HCT116 (cell line): ENCODE results near the gene TMEM115. TPM values are rescaled to one million over a fixed set of nuclear protein-coding genes. Genes with fewer than 3 reads are reported as not detected.
A peak's percentile ranks its signal among the peaks of the same experiment; 100 is the strongest.

Experiments
- ATAC-seq: fragments of 200-7000 bp; cut with Tn5 transposase; 2 replicates; pipeline ENCODE4 v1.9.1; 2020; ENCODE audit warnings: mild to moderate bottlenecking, moderate library complexity
- BruUV-seq: library from RNA; stranded (reverse); fragments of 400-500 nt; replicated peaks from 2 replicates; lab custom pipeline; 2021; lab: Mats Ljungman, UMichigan
- CTCF ChIA-PET: fragments of 300-600 bp; sonication (Branson Sonifier 250); formaldehyde crosslinking; loops from one replicate; lab custom pipeline; 2021; ENCODE audit warnings: antibody characterized with exemption; lab: Charles Lee
- POLR2A ChIA-PET: fragments of 300-600, 350-600 bp; sonication (Branson Sonifier 250); formaldehyde crosslinking; loops from one replicate; lab custom pipeline; 2021; ENCODE audit warnings: antibody characterized with exemption; lab: Charles Lee
- RAD21 ChIA-PET, 2 experiments: fragments of 300-600 bp; sonication (Branson Sonifier 250); formaldehyde crosslinking; loops; one replicate each; lab custom pipeline; 2023; ENCODE audit warnings: low total read pairs in 2 of 2; ENCODE audit not compliant: uncharacterized antibody in 2 of 2, unreplicated experiment in 2 of 2, low non-redundant PET in 1 of 2; lab: Charles Lee
- DNase-seq: peaks from one replicate; pipeline ENCODE4 v3.0.0-alpha.2; 2010; ENCODE audit warnings: low read depth, low spot score
- H2AFZ ChIP-seq: fragments of 200-600 bp; shearing (Covaris generic), sonication (generic); 2 replicates; pipeline ENCODE4 v1.6.1; 2017; ENCODE audit warnings: low read depth, mixed run types, mixed read lengths, antibody characterized with exemption, low read length; ENCODE audit not compliant: poor library complexity, severe bottlenecking
- H3K27ac ChIP-seq: 2 replicates; pipeline ENCODE4 v1.5.1; 2012; ENCODE audit warnings: low read depth, low read length
- H3K27me3 ChIP-seq: fragments of 200-600 bp; sonication (generic); 2 replicates; pipeline ENCODE4 v1.6.1; 2016; ENCODE audit warnings: mixed run types, low read length, mixed read lengths; ENCODE audit not compliant: insufficient read depth
- H3K36me3 ChIP-seq, 2 experiments: fragments of 200-500 bp in 1 of 2; fragments of 200-600 bp in 1 of 2; sonication (Bioruptor generic) in 1 of 2; sonication (generic) in 1 of 2; 2 replicates each; pipeline versions ENCODE4 v1.5.1 to v1.6.1; 2014 to 2016; ENCODE audit warnings: low read length in 2 of 2, inconsistent platforms in 1 of 2, mixed read lengths in 1 of 2, mixed run types in 1 of 2; ENCODE audit not compliant: insufficient read depth in 2 of 2, control insufficient read depth in 1 of 2
- H3K4me1 ChIP-seq, 2 experiments: fragments of 200-600 bp in 1 of 2; sonication (generic) in 1 of 2; 2 replicates each; pipeline versions ENCODE4 v1.5.1 to v1.6.1; 2012 to 2017; ENCODE audit warnings: low read length in 2 of 2, inconsistent platforms in 1 of 2, mild to moderate bottlenecking in 1 of 2, mixed read lengths in 1 of 2, mixed run types in 1 of 2, moderate library complexity in 1 of 2; ENCODE audit not compliant: insufficient read depth in 2 of 2, control insufficient read depth in 1 of 2
- H3K4me2 ChIP-seq: fragments of 200-600 bp; sonication (generic); 2 replicates; pipeline ENCODE4 v1.6.1; 2017; ENCODE audit warnings: mixed run types, low read length, mixed read lengths
- H3K4me3 ChIP-seq, 2 experiments: fragments of 200-600 bp in 1 of 2; sonication (generic) in 1 of 2; replicated peaks in 1 of 2; 2 replicates each; pipeline ENCODE4 v1.5.1; 2011 to 2016; ENCODE audit warnings: low read length in 2 of 2, control low read depth in 1 of 2, low read depth in 1 of 2, mild to moderate bottlenecking in 1 of 2, mixed read lengths in 1 of 2, mixed run types in 1 of 2
- H3K79me2 ChIP-seq: fragments of 200-600 bp; sonication (generic); 2 replicates; pipeline ENCODE4 v1.6.1; 2017; ENCODE audit warnings: mild to moderate bottlenecking, mixed run types, low read length, moderate library complexity, mixed read lengths; ENCODE audit not compliant: insufficient read depth
- H3K9ac ChIP-seq: fragments of 200-600 bp; sonication (generic); 2 replicates; pipeline ENCODE4 v1.6.1; 2016; ENCODE audit warnings: low read length, mixed read lengths
- H3K9me2 ChIP-seq: fragments of 200-600 bp; sonication (generic), shearing (Covaris generic); 2 replicates; pipeline ENCODE4 v1.6.1; 2017; ENCODE audit warnings: mixed run types, mild to moderate bottlenecking, moderate library complexity; ENCODE audit not compliant: insufficient read depth
- H3K9me3 ChIP-seq, 2 experiments: fragments of 200-500 bp in 1 of 2; fragments of 200-600 bp in 1 of 2; sonication (Bioruptor generic) in 1 of 2; sonication (generic) in 1 of 2; 2 replicates each; pipeline ENCODE4 v1.6.1; 2014 to 2017; ENCODE audit warnings: low read length in 2 of 2, mixed read lengths in 2 of 2, inconsistent platforms in 1 of 2, low read depth in 1 of 2, mild to moderate bottlenecking in 1 of 2, mixed run types in 1 of 2, moderate library complexity in 1 of 2; ENCODE audit not compliant: control insufficient read depth in 1 of 2, insufficient read depth in 1 of 2
- H4K20me1 ChIP-seq: fragments of 200-600 bp; sonication (generic), shearing (Covaris generic); 2 replicates; pipeline ENCODE4 v1.6.1; 2017; ENCODE audit warnings: mixed run types, mild to moderate bottlenecking, moderate library complexity; ENCODE audit not compliant: insufficient read depth
- ELF1 ChIP-seq: IDR thresholded peaks from 2 replicates; pipeline ENCODE4 v1.6.1; 2012; ENCODE audit warnings: low read depth, borderline replicate concordance
- EZH2 ChIP-seq: fragments of 200-600 bp; sonication (generic); IDR thresholded peaks from 2 replicates; pipeline ENCODE4 v1.6.1; 2017; ENCODE audit warnings: antibody characterized with exemption, mixed run types
- POLR2AphosphoS5 ChIP-seq: IDR thresholded peaks from 2 replicates; pipeline ENCODE4 v1.6.1; 2011; ENCODE audit warnings: mild to moderate bottlenecking, low read depth, low read length, moderate library complexity
- SIN3A ChIP-seq: IDR thresholded peaks from 2 replicates; pipeline ENCODE4 v1.6.1; 2012; ENCODE audit warnings: low read depth
- ZFX ChIP-seq: fragments of 450-650 bp; IDR thresholded peaks from 2 replicates; pipeline ENCODE4 v1.6.1; 2017
- ZNF274 ChIP-seq: fragments of 200-500 bp; sonication (Bioruptor generic); IDR thresholded peaks from 2 replicates; pipeline ENCODE4 v1.6.1; 2014; ENCODE audit warnings: mild to moderate bottlenecking, low read depth, low read length, inconsistent platforms
- intact Hi-C: fragments of 100-400 bp; cut with micrococcal nuclease; formaldehyde crosslinking; loops from 2 replicates; pipeline ENCODE4 v1.10.0; 2022
- total RNA-seq: library from RNA; stranded (reverse); gene quantifications from one replicate; pipeline ENCODE4 v1.2.1, GENCODE V29; 2021; ENCODE audit not compliant: unreplicated experiment

The TMEM115 gene
- total RNA-seq, 1 experiment from 2014 or later, result 24.6 TPM

- Histone ChIP-seq H2AFZ (no peak overlapping the region), H3K79me2 (peaks cover 47% of the 10 kb centered on the region), H3K27ac (no peak overlapping the region), H3K27me3 (no peaks in the 10 kb centered on the region), H3K9ac (no peak overlapping the region), H3K9me3 (no peaks in the 10 kb centered on the region), H3K36me3 (peaks cover 14 to 31% of the 10 kb centered on the region in 2 experiments; a peak in 3 of 4 replicates), H3K4me2 (peak overlapping the region; percentile 89), H4K20me1 (no peaks in the 10 kb centered on the region), H3K4me3 (no peak overlapping the region), H3K4me1 (peaks cover 9 to 36% of the 10 kb centered on the region in 2 experiments; a peak in 3 of 4 replicates), H3K9me2 (no peaks in the 10 kb centered on the region)
- CTCF ChIA-PET, result no interaction called here
- RAD21 ChIA-PET, result no interaction called here
- intact Hi-C loops, result loop anchor here (10.0 kb wide), 1 partner anchor 1027 kb away; the partner anchor contains the start of gene MANF
- no TSS peak for BruUV-seq
- ATAC-seq, result no peak
- POLR2A ChIA-PET, result no interaction called here
- no peak for DNase-seq
- no peak for TF ChIP-seq EZH2
These were observed 1.8 kb downstream of the TMEM115 start for GRCh38 chr3:50357481-50357880.

DNA sequence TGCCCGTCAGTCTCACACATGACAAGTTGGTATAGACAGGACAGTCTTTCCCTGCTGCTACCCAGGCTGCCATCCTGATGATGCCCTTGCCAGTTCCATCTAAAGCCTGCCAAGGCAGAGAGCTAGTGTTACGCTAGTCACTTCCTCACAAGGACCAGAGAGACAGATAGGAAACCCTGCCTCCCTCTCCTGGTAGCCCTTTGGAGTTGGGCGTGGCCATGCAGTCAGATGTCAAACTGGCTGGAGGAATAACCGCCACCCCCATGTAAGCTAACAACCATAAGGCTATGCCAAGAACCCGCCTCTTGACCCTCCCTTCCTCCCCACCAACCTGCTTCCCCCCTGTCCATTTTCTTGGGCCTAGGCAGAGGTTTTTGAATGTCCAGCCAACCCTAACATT lies 2.8 kb downstream of the TMEM115 start:
- RAD21 ChIA-PET, result no interaction called here
- CTCF ChIA-PET, result no interaction called here
- no peak for ATAC-seq
- TF ChIP-seq ZNF274 (no peak), POLR2AphosphoS5 (no peak), EZH2 (no peak), ZFX (no peak), SIN3A (no peak), ELF1 (no peak)
- Histone ChIP-seq H3K4me1 (peaks cover 12 to 41% of the 10 kb centered on the region in 2 experiments; a peak in 3 of 4 replicates), H3K36me3 (peaks cover 14 to 31% of the 10 kb centered on the region in 2 experiments; a peak in 3 of 4 replicates), H3K79me2 (peaks cover 52% of the 10 kb centered on the region), H3K9me3 (no peaks in the 10 kb centered on the region), H4K20me1 (no peaks in the 10 kb centered on the region), H3K27me3 (no peaks in the 10 kb centered on the region), H3K27ac (no peak overlapping the region; the same call in 1 of the 2 replicates), H3K9ac (no peak overlapping the region), H3K4me2 (0 out of 2 replicates have a peak overlapping the region, but pooled peaks have one; percentile 9), H3K9me2 (no peaks in the 10 kb centered on the region), H3K4me3 (no peak overlapping the region), H2AFZ (no peak overlapping the region)
- no peak for DNase-seq
- no TSS peak for BruUV-seq
- intact Hi-C loops, result loop anchor here (10.0 kb wide), 1 partner anchor 1028 kb away; the partner anchor contains the start of gene MANF
- POLR2A ChIA-PET, result no interaction called here
